K562 (cell line): ENCODE measurements around the gene C11orf54. TPM values are rescaled to one million over a fixed set of nuclear protein-coding genes. Genes with fewer than 3 reads are reported as not detected.

Experiments
- CUX1 ChIP-seq: fragments of 200-800 bp; sonication (Bioruptor generic); IDR thresholded peaks from 2 replicates; pipeline ENCODE4 v1.6.1; 2016; ENCODE audit warnings: missing genetic modification characterization, missing compliant biosample characterization
- DEAF1 ChIP-seq: fragments of 450-650 bp; formaldehyde crosslinking; IDR thresholded peaks from 2 replicates; pipeline ENCODE4 v1.4.0; 2020; ENCODE audit warnings: mild to moderate bottlenecking, moderate library complexity
- FOXJ2 ChIP-seq: fragments of 200-800 bp; sonication (Bioruptor generic); IDR thresholded peaks from 2 replicates; pipeline ENCODE4 v1.6.1; 2016; ENCODE audit warnings: missing genetic modification characterization, missing compliant biosample characterization
- KLF10 ChIP-seq: fragments of 250-450 bp; sonication (Bioruptor Pico); IDR thresholded peaks from 2 replicates; pipeline ENCODE4 v1.6.1; 2021; ENCODE audit warnings: matching md5 sums
- MTA3 ChIP-seq: fragments of 450-650 bp; formaldehyde crosslinking; IDR thresholded peaks from 2 replicates; pipeline ENCODE4 v1.6.1; 2017; ENCODE audit warnings: mild to moderate bottlenecking, borderline replicate concordance
- MYBL2 ChIP-seq, 2 experiments: fragments of 450-650 bp in 1 of 2; sonication (generic) in 1 of 2; formaldehyde crosslinking in 1 of 2; IDR thresholded peaks; 2 replicates each; pipeline versions ENCODE4 v1.6.1 to v1.8.1; 2017 to 2022; ENCODE audit warnings: borderline replicate concordance in 1 of 2, inconsistent platforms in 1 of 2, low read depth in 1 of 2, mild to moderate bottlenecking in 1 of 2, missing genetic modification reagents in 1 of 2, moderate library complexity in 1 of 2
- RCOR1 ChIP-seq, 2 experiments: IDR thresholded peaks; 2 replicates each; pipeline ENCODE4 v1.6.1; 2012; ENCODE audit warnings: low read depth in 2 of 2, low read length in 2 of 2, borderline replicate concordance in 1 of 2, improper control_type of control experiment in 1 of 2
- RHOXF2B ChIP-seq: fragments of 250-450 bp; sonication (Bioruptor Pico); conservative IDR thresholded peaks from 2 replicates; pipeline ENCODE4 v1.5.1; 2021
- SMAD2 ChIP-seq: fragments of 150-350 bp; IDR thresholded peaks from 2 replicates; pipeline ENCODE4 v1.6.1; 2014; ENCODE audit warnings: low read depth, mild to moderate bottlenecking, low read length
- SMC3 ChIP-seq: conservative IDR thresholded peaks from 2 replicates; pipeline ENCODE4 v1.6.1; 2011; ENCODE audit warnings: low read depth, low read length, improper control_type of control experiment; ENCODE audit not compliant: insufficient read depth
- STAG1 ChIP-seq: sonication (generic); formaldehyde crosslinking; IDR thresholded peaks from 2 replicates; pipeline ENCODE4 v1.5.0; 2020; ENCODE audit warnings: missing genetic modification reagents, borderline replicate concordance
- SUPT5H ChIP-seq: fragments of 450-650 bp; IDR thresholded peaks from 2 replicates; pipeline ENCODE4 v1.6.1; 2016
- UBTF ChIP-seq, 2 experiments: IDR thresholded peaks; 2 replicates each; pipeline ENCODE4 v1.6.1; 2012; ENCODE audit warnings: improper control_type of control experiment in 2 of 2, low read depth in 2 of 2, low read length in 2 of 2, borderline replicate concordance in 1 of 2
- ZBED1 ChIP-seq: IDR thresholded peaks from 2 replicates; pipeline ENCODE4 v1.6.1; 2014
- ZBTB12 ChIP-seq: fragments of 250-450 bp; sonication (Bioruptor Pico); IDR thresholded peaks from 2 replicates; pipeline ENCODE4 v1.4.0; 2020
- polyA plus RNA-seq, 8 experiments: library from polyadenylated mRNA; depleted of rRNA in 4 of 8; stranded (reverse) in 5 of 8; unstranded in 3 of 8; fragments of >200 nt; fragmentation: Nextera tagmentation in 2 of 8; fragmentation: Illumina TruSeq in 1 of 8; extraction: Ambion mirVana in 2 of 8; extraction: Trizol in 1 of 8; gene quantifications; 2 replicates each; pipeline versions ENCODE4 v1.2.1 to v1.2.3, GENCODE V29; 2011 to 2014; ENCODE audit warnings: inconsistent platforms in 1 of 8, missing spikeins in 1 of 8
- total RNA-seq, 7 experiments: library from RNA; depleted of rRNA in 6 of 7; stranded (reverse); fragments of >200 nt in 6 of 7; fragmentation: Illumina TruSeq in 2 of 7; extraction: Trizol in 2 of 7; gene quantifications; 2 replicates each; pipeline versions ENCODE4 v1.2.1 to v1.2.3, GENCODE V29; 2011 to 2021; ENCODE audit warnings: low replicate concordance in 1 of 7

Gene C11orf54
- total and polyA plus RNA-seq, 9 of the 15 experiments (the other 6 are each of a cell fraction or from before 2014, with no cell fraction given): 13.4 to 33.0 (median 23.1) TPM

- TF ChIP-seq KLF10: no peak
- no peak for TF ChIP-seq SMAD2
- TF ChIP-seq SMC3: 0 out of 2 replicates have a peak, but pooled peaks have one; percentile 16
- TF ChIP-seq UBTF (IDR thresholded peaks at IDR 0.05; ENCODE audit: borderline replicate concordance in 1 of 2, low read depth in 2 of 2, low read length in 2 of 2): peak in 1 of 2 experiments; percentile 68; a peak in 1 of 4 replicates
- 0 out of 2 replicates have a peak, but pooled peaks have one; percentile 26 for TF ChIP-seq ZBED1
- no peak for TF ChIP-seq STAG1 (CRISPR knock-in tag)
- TF ChIP-seq FOXJ2 (tag): 0 out of 2 replicates have a peak, but pooled peaks have one; percentile 62
- TF ChIP-seq SUPT5H: peak; percentile 95
- no peak for TF ChIP-seq RHOXF2B (CRISPR knock-in tag)
- TF ChIP-seq MTA3: peak; percentile 43; the same call in 1 of the 2 replicates
- no peak for TF ChIP-seq MYBL2 (IDR thresholded peaks at IDR 0.05; ENCODE audit: low read depth)
- TF ChIP-seq MYBL2 (CRISPR knock-in tag; IDR thresholded peaks at IDR 0.05; ENCODE audit: borderline replicate concordance): no peak
- no peak for TF ChIP-seq CUX1 (CRISPR knock-in tag)
- 0 out of 2 replicates have a peak, but pooled peaks have one; percentile 10 for TF ChIP-seq DEAF1
- TF ChIP-seq ZBTB12 (CRISPR knock-in tag): 0 out of 2 replicates have a peak, but pooled peaks have one; percentile 4
- peak in 1 of 2 experiments; percentile 34; a peak in 1 of 4 replicates for TF ChIP-seq RCOR1 (IDR thresholded peaks at IDR 0.05; ENCODE audit: borderline replicate concordance in 1 of 2, low read depth in 2 of 2, low read length in 2 of 2)
These were observed 42.9 kb downstream of the C11orf54 start, which contains the start of gene MED17 (continued) for GRCh38 chr11:93784145-93784934.
